GM03348 (cell line): ENCODE results near the gene PSAP.
A peak's percentile ranks its signal among the peaks of the same experiment; 100 is the strongest.

Experiments
- DNase-seq: peaks from one replicate; pipeline ENCODE4 v3.0.0; 2012; ENCODE audit warnings: low spot score

The PSAP gene

DNA sequence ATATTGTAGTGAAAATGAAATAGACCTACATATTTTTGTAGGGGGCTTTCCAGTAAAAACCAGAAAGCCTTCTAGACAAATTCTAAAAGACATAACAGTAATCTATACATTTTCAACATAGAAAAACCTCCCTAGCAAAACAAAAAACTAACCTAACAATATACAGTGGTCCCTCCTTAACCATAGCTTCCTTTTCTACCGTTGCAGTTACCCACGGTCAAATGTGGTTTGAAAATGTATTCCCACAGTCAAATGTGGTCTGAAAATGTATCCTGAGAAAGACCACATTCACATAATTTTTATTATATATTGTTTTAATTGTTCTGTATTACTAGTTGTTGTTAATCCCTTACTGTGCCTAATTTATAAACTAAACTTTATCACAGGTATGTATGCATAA is 6.4 kb downstream of the PSAP start:
- DNase-seq = no peak

DNA sequence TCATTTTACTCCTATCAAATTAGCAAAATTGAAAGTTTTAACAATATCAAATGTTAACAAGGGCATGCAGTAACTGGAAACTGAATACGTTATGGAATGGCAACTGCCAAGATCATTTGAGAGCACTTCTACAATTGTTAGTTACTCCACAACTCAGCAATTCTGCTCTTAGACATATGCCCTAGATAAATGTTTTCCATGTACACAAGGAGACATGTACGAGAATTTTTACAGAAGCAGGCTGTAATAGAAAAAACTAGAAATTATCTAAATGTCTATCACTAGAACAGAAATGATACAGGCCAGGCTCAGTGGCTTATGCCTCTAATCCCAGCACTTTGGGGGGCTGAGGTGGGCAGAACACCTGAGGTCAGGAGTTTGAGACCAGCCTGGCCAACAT is 7.0 kb downstream of the PSAP start:
- DNase-seq = no peak

- no peak for DNase-seq
These were observed 8.0 kb downstream of the PSAP start for GRCh38 chr10:71842856-71843686.

DNA sequence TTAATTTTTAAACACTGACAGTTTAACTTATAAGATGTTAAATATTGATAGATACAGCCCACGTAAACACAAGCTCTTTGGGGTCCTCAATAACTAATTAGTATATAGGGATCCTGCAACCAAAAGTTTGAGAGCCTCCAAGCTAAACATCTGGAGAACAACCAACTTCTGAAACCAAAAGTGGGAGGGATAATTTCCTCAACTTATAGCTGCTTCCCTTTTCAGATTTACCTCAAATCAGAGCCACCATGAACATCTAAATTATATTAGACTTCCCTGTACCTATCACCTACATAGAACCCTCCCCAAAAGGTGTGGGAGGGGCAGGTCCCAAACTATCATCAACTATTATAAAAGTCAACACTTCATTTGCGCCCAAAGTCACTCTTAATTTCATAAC is 8.6 kb downstream of the PSAP start:
- DNase-seq = no peak

GRCh38 chr10:71840958-71841335 is 10.1 kb downstream of the PSAP start:
- no peak for DNase-seq

- peak; percentile 88 for DNase-seq
These were observed 10.7 kb downstream of the PSAP start for GRCh38 chr10:71840177-71840957.

GRCh38 chr10:71838264-71839211 is 12.5 kb downstream of the PSAP start:
- DNase-seq = peak; percentile 41

GRCh38 chr10:71837098-71837827 is 13.8 kb downstream of the PSAP start:
- no peak for DNase-seq

- DNase-seq = peak; percentile 41
These were observed 14.5 kb downstream of the PSAP start for GRCh38 chr10:71836596-71836974.

DNA sequence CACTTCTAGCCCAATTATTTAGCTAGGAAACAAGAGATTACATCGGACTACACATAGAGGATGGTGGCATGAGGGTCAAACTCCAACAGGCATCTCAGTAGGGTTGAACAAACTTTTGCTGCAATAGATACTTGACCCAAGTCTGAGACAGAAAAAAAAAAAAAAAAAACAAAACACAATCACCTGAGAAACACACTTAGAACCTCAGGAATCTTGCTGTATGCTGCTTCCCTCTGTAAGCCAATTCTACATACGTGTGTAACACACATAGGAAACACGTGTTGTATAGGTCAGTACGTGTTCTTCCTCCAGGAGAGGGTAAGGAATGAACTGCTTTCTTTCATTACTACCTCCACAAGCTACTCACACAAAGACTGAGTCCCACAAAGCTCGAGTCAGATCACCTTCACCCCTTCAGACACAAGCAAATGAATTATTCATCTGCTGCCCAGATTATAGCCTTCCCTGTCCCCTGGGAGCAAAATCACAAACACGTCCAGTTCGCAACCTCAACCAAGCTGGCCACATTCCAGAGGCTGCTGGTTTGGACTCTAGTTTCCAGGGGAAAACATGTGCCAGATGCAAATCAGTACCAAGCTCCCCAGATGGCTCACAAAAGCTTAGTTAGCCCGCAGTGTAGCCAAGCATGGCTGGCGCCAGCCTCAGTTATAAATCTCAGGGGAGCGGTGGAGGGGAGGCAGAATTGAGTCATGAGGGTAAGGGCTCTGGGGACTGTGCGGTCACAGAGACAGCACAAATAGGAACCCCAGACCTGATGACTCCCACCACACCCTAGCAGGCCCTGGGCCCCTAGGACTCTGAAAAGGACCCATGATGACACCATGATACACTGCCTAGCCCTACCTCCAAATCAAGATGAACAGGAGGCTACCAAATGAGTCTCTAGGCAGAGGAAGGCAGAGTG is 15.1 kb downstream of the PSAP start:
- DNase-seq = peak; percentile 88

- DNase-seq = no peak
These were observed 16.7 kb downstream of the PSAP start for GRCh38 chr10:71834343-71834674.

DNA sequence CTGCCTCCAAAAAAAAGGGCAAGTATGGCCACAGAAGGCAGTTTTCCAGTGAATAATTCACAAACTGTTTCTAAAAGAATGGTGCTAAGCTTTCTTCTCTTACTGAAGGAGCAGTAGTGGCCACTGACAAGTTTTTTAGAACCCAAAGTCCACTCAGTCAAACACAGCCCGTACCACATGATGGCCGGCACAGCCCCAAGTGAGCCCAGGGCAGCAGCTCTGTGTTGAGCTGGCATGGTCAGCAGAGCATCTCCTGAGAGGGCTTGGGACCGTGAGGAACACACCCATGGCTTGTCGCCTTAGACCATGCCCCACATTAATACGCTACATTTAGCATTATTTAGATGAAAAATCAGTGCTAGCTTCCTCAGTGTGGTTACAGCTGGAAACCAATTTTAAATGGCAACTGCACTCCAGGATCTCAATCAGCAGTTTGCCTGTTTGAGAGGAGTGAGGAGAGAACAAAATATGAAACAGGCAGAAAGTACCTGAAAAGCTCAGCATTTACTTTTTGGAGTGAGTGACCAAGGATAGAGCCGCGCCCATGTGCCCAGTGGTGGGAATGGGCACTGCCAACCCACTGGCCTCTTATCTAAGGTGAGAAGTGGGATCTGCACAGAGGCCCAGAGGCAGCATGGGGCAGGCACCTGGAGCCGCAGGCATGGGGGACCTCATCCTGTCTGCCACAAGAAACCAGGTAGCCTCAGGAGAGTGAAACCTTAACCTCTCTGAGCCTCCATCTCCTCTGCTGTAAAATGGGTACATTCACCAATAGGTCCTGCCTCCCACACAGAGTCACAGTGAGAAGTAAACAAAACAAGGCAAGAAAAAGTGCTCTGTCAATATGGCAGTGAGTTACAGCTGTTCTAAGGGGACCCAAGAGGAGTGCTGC is 17.4 kb downstream of the PSAP start:
- no peak for DNase-seq

- DNase-seq = no peak
These were observed 18.1 kb downstream of the PSAP start for GRCh38 chr10:71832967-71833366.

DNA sequence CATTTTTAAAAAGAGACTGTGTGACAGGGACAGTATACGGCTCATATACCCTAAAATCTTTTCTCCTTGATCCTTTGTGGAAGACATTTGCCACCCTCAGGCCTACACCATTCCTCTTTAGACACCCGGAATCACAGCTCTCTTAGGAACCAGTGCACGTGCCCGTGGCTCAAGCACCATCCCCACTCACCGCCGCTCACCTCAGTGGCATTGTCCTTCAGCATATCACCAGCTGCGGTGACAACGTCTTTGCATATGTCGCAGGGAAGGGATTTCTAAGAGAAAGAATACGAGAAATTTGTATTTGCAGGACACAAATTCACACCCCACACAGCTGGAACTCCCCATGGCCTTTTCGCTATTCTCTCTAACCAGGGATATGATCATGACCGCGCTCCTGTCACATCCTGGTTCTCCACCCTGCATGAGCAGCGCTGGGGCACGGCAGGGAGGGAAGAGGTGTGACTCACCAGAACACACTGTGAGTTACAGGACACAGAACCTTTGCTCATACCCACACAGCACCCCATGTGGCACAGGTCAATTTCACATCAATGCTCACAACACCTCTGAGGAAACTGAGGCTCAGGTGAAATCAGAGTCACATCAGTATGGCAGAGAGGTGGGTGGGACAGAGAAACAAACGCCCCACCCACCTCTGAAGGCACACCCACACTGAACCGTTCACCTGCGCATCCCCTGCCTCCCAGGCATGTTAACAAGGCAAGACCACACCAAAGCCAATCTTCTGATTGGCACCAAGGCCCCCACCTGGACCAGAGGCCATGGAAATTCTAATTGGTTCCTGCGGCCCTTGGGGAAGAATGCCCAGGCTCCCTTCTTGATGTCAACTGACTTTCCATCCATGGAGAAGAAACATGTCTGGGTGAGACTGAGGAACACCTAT is 19.2 kb downstream of the PSAP start:
- DNase-seq = no peak

- DNase-seq = no peak
These were observed 20.3 kb downstream of the PSAP start for GRCh38 chr10:71830726-71831125.

- no peak for DNase-seq
These were observed 21.2 kb downstream of the PSAP start for GRCh38 chr10:71829896-71830295.

DNA sequence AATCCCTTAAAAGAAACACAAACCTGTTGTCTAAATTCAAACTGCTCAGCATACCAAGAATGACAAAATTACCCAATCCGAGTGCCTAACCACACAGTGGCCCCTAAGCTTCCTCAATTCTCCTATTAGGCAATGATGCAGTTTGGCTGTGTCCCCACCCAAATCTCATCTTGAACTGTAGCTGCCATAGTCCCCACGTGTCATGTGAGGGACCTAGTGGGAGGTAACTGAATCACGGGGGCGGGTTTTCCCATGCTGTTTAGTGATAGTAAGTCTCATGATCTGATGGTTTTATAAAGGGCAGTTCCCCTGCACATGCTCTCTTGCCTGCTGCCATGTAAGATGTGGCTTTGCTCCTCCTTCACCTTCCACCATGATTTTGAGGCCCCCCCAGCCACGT is 21.9 kb downstream of the PSAP start:
- no peak for DNase-seq

- no peak for DNase-seq
These were observed 22.3 kb downstream of the PSAP start for GRCh38 chr10:71828702-71829101.

- no peak for DNase-seq
These were observed 23.2 kb downstream of the PSAP start for GRCh38 chr10:71827852-71828251.
